Glomerular visceral epithelial cell (primary cell): ENCODE data around the gene FOXD1.
"Not testable (repeated sequence)": the region's sequence is repeated elsewhere in the genome, so short reads cannot be mapped to it uniquely, and the experiment has no call there.

Source experiments
- DNase-seq: peaks from one replicate; pipeline ENCODE4 v3.0.0-alpha.2; 2016; ENCODE audit errors: extremely low spot score

FOXD1 gene

GRCh38 chr5:73417303-73418034 lies 31.1 kb downstream of the FOXD1 start:
- DNase-seq: peak; percentile 43

GRCh38 chr5:73415617-73416016 lies 33.0 kb downstream of the FOXD1 start:
- DNase-seq: no peak

GRCh38 chr5:73415171-73415570 lies 33.4 kb downstream of the FOXD1 start:
- DNase-seq: no peak

- peak; percentile 85 for DNase-seq
These were observed 36.0 kb downstream of the FOXD1 start for GRCh38 chr5:73412597-73412988.

GRCh38 chr5:73411936-73412596 lies 36.5 kb downstream of the FOXD1 start:
- DNase-seq: no peak

- DNase-seq: not testable (repeated sequence)
These were observed 38.6 kb downstream of the FOXD1 start for GRCh38 chr5:73409927-73410326.

GRCh38 chr5:73405691-73406090 lies 42.9 kb downstream of the FOXD1 start:
- DNase-seq: no peak

- DNase-seq: no peak
These were observed 48.8 kb downstream of the FOXD1 start for GRCh38 chr5:73399775-73400174.
